ENCODE measurements around the gene CHSY3.

The CHSY3 gene

GRCh38 chr5:130021000-130021399 lies 116.7 kb downstream of the CHSY3 start:
- no peak overlapping the region for H3K4me2 ChIP-seq (ENCODE audit: low read length)
- H3K4me1 ChIP-seq: no peaks in the 10 kb centered on the region
- TF ChIP-seq, protein P1, sequence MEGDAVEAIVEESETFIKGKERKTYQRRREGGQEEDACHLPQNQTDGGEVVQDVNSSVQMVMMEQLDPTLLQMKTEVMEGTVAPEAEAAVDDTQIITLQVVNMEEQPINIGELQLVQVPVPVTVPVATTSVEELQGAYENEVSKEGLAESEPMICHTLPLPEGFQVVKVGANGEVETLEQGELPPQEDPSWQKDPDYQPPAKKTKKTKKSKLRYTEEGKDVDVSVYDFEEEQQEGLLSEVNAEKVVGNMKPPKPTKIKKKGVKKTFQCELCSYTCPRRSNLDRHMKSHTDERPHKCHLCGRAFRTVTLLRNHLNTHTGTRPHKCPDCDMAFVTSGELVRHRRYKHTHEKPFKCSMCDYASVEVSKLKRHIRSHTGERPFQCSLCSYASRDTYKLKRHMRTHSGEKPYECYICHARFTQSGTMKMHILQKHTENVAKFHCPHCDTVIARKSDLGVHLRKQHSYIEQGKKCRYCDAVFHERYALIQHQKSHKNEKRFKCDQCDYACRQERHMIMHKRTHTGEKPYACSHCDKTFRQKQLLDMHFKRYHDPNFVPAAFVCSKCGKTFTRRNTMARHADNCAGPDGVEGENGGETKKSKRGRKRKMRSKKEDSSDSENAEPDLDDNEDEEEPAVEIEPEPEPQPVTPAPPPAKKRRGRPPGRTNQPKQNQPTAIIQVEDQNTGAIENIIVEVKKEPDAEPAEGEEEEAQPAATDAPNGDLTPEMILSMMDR (IDR thresholded peaks at IDR 0.05): no peak
- no peaks in the 10 kb centered on the region for H3K36me3 ChIP-seq (ENCODE audit: control insufficient read depth, insufficient read depth, low read length)
- no peak overlapping the region for H3K27ac ChIP-seq
- no peaks in the 10 kb centered on the region for H3K79me2 ChIP-seq
- no peak overlapping the region for H3K9ac ChIP-seq
- H2AFZ ChIP-seq: no peak overlapping the region
- no peaks in the 10 kb centered on the region for H3K9me3 ChIP-seq (ENCODE audit: control insufficient read depth, low read length)
- H3K4me3 ChIP-seq (ENCODE audit: low read depth, low read length): no peak overlapping the region
- H3K27me3 ChIP-seq (ENCODE audit: control insufficient read depth, insufficient read depth, low read length): no peaks in the 10 kb centered on the region

DNA sequence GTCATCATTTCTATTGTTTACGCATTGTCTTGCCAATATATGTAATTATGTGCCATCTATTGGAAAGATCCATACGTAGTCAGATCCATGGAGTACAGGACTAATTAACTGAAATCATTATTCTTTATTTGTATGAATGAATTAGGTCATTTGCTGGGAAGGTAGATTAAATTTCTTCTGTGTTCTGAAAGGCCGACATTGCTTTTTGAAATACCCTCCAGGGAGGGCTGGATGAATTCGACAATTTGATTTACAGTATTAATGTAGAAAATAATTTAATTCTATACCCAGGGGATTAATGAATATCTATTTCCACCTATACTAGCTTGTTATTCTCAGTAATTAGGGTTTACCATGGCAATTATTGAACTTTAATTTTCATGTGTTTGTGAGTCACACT lies 117.6 kb downstream of the CHSY3 start:
- Histone ChIP-seq H3K4me1 (no peaks in the 10 kb centered on the region), H2AFZ (no peak overlapping the region), H3K9ac (no peak overlapping the region), H3K9me3 (ENCODE audit: control insufficient read depth, low read length) (no peaks in the 10 kb centered on the region), H3K79me2 (no peaks in the 10 kb centered on the region), H3K4me2 (ENCODE audit: low read length) (no peak overlapping the region), H3K4me3 (ENCODE audit: low read depth, low read length) (no peak overlapping the region), H3K27ac (no peak overlapping the region), H3K27me3 (ENCODE audit: control insufficient read depth, insufficient read depth, low read length) (no peaks in the 10 kb centered on the region), H3K36me3 (ENCODE audit: control insufficient read depth, insufficient read depth, low read length) (no peaks in the 10 kb centered on the region)
- TF ChIP-seq, protein P1 (IDR thresholded peaks at IDR 0.05): no peak

GRCh38 chr5:130023604-130024003 lies 119.3 kb downstream of the CHSY3 start:
- no peaks in the 10 kb centered on the region for H3K4me1 ChIP-seq
- no peaks in the 10 kb centered on the region for H3K36me3 ChIP-seq (ENCODE audit: control insufficient read depth, insufficient read depth, low read length)
- H3K27ac ChIP-seq: no peak overlapping the region
- H3K79me2 ChIP-seq: no peaks in the 10 kb centered on the region
- H3K27me3 ChIP-seq (ENCODE audit: control insufficient read depth, insufficient read depth, low read length): no peaks in the 10 kb centered on the region
- TF ChIP-seq, protein P1 (IDR thresholded peaks at IDR 0.05): no peak
- H3K4me2 ChIP-seq (ENCODE audit: low read length): no peak overlapping the region
- no peak overlapping the region for H3K9ac ChIP-seq
- H3K9me3 ChIP-seq (ENCODE audit: control insufficient read depth, low read length): no peaks in the 10 kb centered on the region
- H2AFZ ChIP-seq: no peak overlapping the region
- no peak overlapping the region for H3K4me3 ChIP-seq (ENCODE audit: low read depth, low read length)

DNA sequence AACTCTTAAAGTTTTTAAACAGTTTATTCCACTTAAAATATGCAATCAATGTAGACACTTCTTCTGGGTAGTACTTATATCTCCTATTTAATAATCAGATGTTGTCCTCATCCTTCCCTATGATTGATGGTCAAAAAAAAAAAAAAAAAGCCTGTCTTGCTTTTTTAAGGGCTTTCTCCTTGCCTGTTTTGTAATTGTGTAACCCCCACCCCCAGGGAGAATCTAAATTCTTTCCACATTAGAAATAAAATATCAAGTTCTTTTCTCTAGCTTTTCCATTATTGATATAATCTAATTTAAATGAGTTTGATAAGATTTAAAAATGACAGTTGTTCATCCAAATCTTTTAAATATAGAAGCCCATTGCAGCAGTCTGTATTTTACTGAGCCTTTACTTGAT lies 119.7 kb downstream of the CHSY3 start:
- Histone ChIP-seq H3K27ac (no peak overlapping the region), H3K36me3 (ENCODE audit: control insufficient read depth, insufficient read depth, low read length) (no peaks in the 10 kb centered on the region), H3K4me2 (ENCODE audit: low read length) (no peak overlapping the region), H3K9ac (no peak overlapping the region), H3K79me2 (no peaks in the 10 kb centered on the region), H3K4me1 (no peaks in the 10 kb centered on the region), H3K27me3 (ENCODE audit: control insufficient read depth, insufficient read depth, low read length) (no peaks in the 10 kb centered on the region), H3K9me3 (ENCODE audit: control insufficient read depth, low read length) (no peaks in the 10 kb centered on the region), H2AFZ (no peak overlapping the region), H3K4me3 (ENCODE audit: low read depth, low read length) (no peak overlapping the region)
- TF ChIP-seq, protein P1 (IDR thresholded peaks at IDR 0.05): no peak

GRCh38 chr5:130025511-130025910 lies 121.2 kb downstream of the CHSY3 start:
- TF ChIP-seq, protein P1 (IDR thresholded peaks at IDR 0.05): no peak

More at GRCh38 chr5:130025511-130025910, 121.2 kb downstream of the CHSY3 start:
- Histone ChIP-seq H3K9ac (no peak overlapping the region), H3K4me2 (ENCODE audit: low read length) (no peak overlapping the region), H3K27ac (no peak overlapping the region), H3K4me3 (ENCODE audit: low read depth, low read length) (no peak overlapping the region), H3K27me3 (ENCODE audit: control insufficient read depth, insufficient read depth, low read length) (no peaks in the 10 kb centered on the region), H3K9me3 (ENCODE audit: control insufficient read depth, low read length) (no peaks in the 10 kb centered on the region), H3K36me3 (ENCODE audit: control insufficient read depth, insufficient read depth, low read length) (no peaks in the 10 kb centered on the region), H2AFZ (no peak overlapping the region), H3K4me1 (no peaks in the 10 kb centered on the region), H3K79me2 (no peaks in the 10 kb centered on the region)
